ENCODE measurements around the gene SLC2A8.

The SLC2A8 gene

DNA sequence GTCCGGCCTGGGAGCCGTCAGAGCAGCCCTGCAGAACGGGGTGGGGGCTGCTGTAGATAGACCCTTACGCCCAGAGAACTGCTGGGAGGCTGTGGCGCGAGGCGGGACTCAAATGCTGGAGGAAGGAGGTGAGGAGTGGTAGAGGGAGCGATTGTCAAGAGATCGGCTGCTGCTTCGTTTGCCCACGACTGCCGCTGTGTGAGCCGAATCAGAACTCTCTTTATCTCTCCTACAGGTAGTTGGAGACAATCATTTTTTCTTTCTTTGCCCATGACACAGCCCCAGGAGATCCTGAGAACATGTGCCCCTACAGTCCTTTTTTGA lies 27.7 kb downstream of the SLC2A8 start:
- Histone ChIP-seq H3K4me1 (ENCODE audit: control insufficient read depth in 2 of 2, insufficient read depth in 1 of 2, low read depth in 1 of 2, low read length in 2 of 2) (peaks cover 9 to 10% of the 10 kb centered on the region in 2 donors), H2BK120ac (ENCODE audit: low read depth, low read length) (no peak overlapping the region), H3K23ac (ENCODE audit: low read depth, low read length, poor library complexity) (peak overlapping the region; percentile 62), H2AFZ (ENCODE audit: low read length) (peak overlapping the region; percentile 86), H3K14ac (ENCODE audit: low read length) (no peak overlapping the region), H3K27me3 (ENCODE audit: control insufficient read depth in 3 of 3, insufficient read depth in 3 of 3, low read depth in 1 of 3, low read length in 3 of 3) (no peaks in the 10 kb centered on the region), H4K8ac (ENCODE audit: low read depth, low read length) (peak overlapping the region; percentile 66), H2BK5ac (ENCODE audit: low read length) (peak overlapping the region; percentile 84), H3K27ac (replicated peaks; ENCODE audit: low read length) (no peak overlapping the region), H3K4me2 (ENCODE audit: insufficient read depth, low read length, poor library complexity, severe bottlenecking) (peak overlapping the region; percentile 95), H3K9me3 (replicated peaks in 1 of 2; ENCODE audit: control insufficient read depth in 2 of 2, insufficient read depth in 1 of 2, low read depth in 1 of 2, low read length in 2 of 2) (no peaks in the 10 kb centered on the region), H3K4me3 (ENCODE audit: low read length in 2 of 2) (peak overlapping the region; percentile 87 to 91), H4K91ac (ENCODE audit: low read depth, low read length, poor library complexity) (no peak overlapping the region), H3K79me1 (ENCODE audit: low read depth, low read length) (peaks cover 9% of the 10 kb centered on the region), H2BK15ac (ENCODE audit: low read length) (no peak overlapping the region), H2BK12ac (ENCODE audit: low read length) (no peak overlapping the region), H3K36me3 (replicated peaks in 1 of 2; ENCODE audit: control insufficient read depth in 2 of 2, insufficient read depth in 2 of 2, low read length in 2 of 2) (peaks cover 5 to 30% of the 10 kb centered on the region in 2 donors), H3K18ac (ENCODE audit: low read length) (peak overlapping the region; percentile 92), H3K9ac (ENCODE audit: low read depth, low read length, poor library complexity) (peak overlapping the region; percentile 96), H3K4ac (ENCODE audit: low read length) (no peak overlapping the region), H2AK5ac (ENCODE audit: low read depth, low read length) (peak overlapping the region; percentile 44)
- no peak for DNase-seq (ENCODE audit: low spot score)
- no CpG with 5 or more reads among the region's 13 CpGs for WGBS, 2 donors (ENCODE audit: extremely low coverage in 2 of 2, insufficient read length in 2 of 2, insufficient replicate concordance in 1 of 2)

DNA sequence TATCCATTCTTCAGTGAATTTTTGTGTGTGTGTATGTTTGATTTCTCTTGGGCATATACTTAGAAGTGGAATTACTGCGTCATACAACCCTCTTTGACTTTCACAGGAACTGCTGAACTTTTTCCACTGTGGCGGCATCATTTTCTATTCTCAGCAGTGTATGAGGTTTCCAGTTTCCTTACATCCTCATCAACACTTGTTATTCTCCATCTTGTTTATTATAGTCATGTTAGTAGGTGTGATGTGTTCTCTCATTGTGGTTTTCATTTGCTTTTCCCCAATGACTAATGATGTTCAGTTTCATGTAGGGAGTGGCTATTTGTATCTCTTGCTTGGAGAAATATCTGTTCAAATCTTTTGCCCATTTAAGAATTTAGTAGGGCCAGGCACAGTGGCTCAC lies 29.8 kb downstream of the SLC2A8 start:
- Histone ChIP-seq H3K4me2 (ENCODE audit: insufficient read depth, low read length, poor library complexity, severe bottlenecking) (no peak overlapping the region), H3K4ac (ENCODE audit: low read length) (no peak overlapping the region), H2AFZ (ENCODE audit: low read length) (no peak overlapping the region), H3K9ac (ENCODE audit: low read depth, low read length, poor library complexity) (no peak overlapping the region), H3K18ac (ENCODE audit: low read length) (no peak overlapping the region), H2BK120ac (ENCODE audit: low read depth, low read length) (no peak overlapping the region), H3K27me3 (ENCODE audit: control insufficient read depth in 3 of 3, insufficient read depth in 3 of 3, low read depth in 1 of 3, low read length in 3 of 3) (no peaks in the 10 kb centered on the region), H3K79me1 (ENCODE audit: low read depth, low read length) (peaks cover 11% of the 10 kb centered on the region), H3K9me3 (replicated peaks in 1 of 2; ENCODE audit: control insufficient read depth in 2 of 2, insufficient read depth in 1 of 2, low read depth in 1 of 2, low read length in 2 of 2) (no peaks in the 10 kb centered on the region), H2BK15ac (ENCODE audit: low read length) (no peak overlapping the region), H4K8ac (ENCODE audit: low read depth, low read length) (no peak overlapping the region), H4K91ac (ENCODE audit: low read depth, low read length, poor library complexity) (no peak overlapping the region), H3K23ac (ENCODE audit: low read depth, low read length, poor library complexity) (no peak overlapping the region), H3K4me3 (ENCODE audit: low read length in 2 of 2) (no peak overlapping the region), H3K14ac (ENCODE audit: low read length) (no peak overlapping the region), H3K36me3 (replicated peaks in 1 of 2; ENCODE audit: control insufficient read depth in 2 of 2, insufficient read depth in 2 of 2, low read length in 2 of 2) (peaks cover 10 to 50% of the 10 kb centered on the region in 2 donors), H3K4me1 (ENCODE audit: control insufficient read depth in 2 of 2, insufficient read depth in 1 of 2, low read depth in 1 of 2, low read length in 2 of 2) (peaks cover 9 to 10% of the 10 kb centered on the region in 2 donors), H2BK5ac (ENCODE audit: low read length) (no peak overlapping the region), H2AK5ac (ENCODE audit: low read depth, low read length) (no peak overlapping the region), H3K27ac (replicated peaks; ENCODE audit: low read length) (no peak overlapping the region), H2BK12ac (ENCODE audit: low read length) (no peak overlapping the region)
- no CpG with 5 or more reads among the region's 2 CpGs for WGBS, 2 donors (ENCODE audit: extremely low coverage in 2 of 2, insufficient read length in 2 of 2, insufficient replicate concordance in 1 of 2)
- no peak for DNase-seq (ENCODE audit: low spot score)

DNA sequence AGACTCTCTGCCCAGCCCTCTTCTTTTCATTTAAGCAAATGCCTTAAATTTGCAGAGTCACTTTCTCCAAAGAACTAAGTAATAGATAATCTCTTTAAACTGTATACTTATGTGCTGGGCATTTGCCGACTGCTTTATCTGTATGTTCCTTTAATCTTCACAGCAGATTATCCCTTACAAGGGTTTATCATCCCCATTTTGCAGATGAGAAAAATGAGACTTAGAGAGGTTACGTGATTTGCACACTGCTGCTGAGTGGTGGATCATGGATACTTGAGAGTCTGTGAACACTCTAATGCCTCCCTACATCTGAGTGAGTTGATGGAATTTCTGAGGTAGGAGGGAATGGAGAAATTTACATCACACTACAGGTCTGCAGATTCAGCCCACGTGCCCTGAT lies 31.4 kb downstream of the SLC2A8 start:
- no CpG with 5 or more reads among the region's 3 CpGs for WGBS, 2 donors (ENCODE audit: extremely low coverage in 2 of 2, insufficient read length in 2 of 2, insufficient replicate concordance in 1 of 2)
- H3K36me3 ChIP-seq (replicated peaks in 1 of 2; ENCODE audit: control insufficient read depth in 2 of 2, insufficient read depth in 2 of 2, low read length in 2 of 2), result peaks cover 11 to 64% of the 10 kb centered on the region in 2 donors

DNA sequence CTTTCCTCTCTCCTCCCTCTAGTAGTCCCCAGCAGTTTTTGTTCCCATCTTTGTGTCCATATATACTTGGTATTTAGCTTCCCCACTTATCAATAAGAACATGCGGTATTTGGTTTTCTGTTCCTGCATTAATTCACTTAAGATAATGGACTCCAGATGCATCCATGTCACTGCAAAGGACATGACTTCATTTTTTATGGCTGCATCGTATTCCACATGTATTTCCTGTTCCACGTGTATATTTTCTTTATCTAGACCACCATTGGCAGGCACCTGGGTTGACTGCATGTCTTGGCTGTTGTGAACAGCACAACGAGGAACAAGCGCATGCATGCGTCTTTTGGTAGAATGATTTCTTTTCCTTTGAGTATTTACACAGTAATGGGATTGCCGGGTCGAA lies 33.4 kb downstream of the SLC2A8 start:
- Histone ChIP-seq H4K91ac (ENCODE audit: low read depth, low read length, poor library complexity) (no peak overlapping the region), H3K79me1 (ENCODE audit: low read depth, low read length) (peaks cover 4% of the 10 kb centered on the region), H2BK5ac (ENCODE audit: low read length) (no peak overlapping the region), H2AFZ (ENCODE audit: low read length) (no peak overlapping the region), H3K36me3 (replicated peaks in 1 of 2; ENCODE audit: control insufficient read depth in 2 of 2, insufficient read depth in 2 of 2, low read length in 2 of 2) (peaks cover 21 to 85% of the 10 kb centered on the region in 2 donors), H3K18ac (ENCODE audit: low read length) (no peak overlapping the region), H3K9ac (ENCODE audit: low read depth, low read length, poor library complexity) (no peak overlapping the region), H4K8ac (ENCODE audit: low read depth, low read length) (no peak overlapping the region), H3K23ac (ENCODE audit: low read depth, low read length, poor library complexity) (no peak overlapping the region), H3K27ac (replicated peaks; ENCODE audit: low read length) (no peak overlapping the region), H2BK15ac (ENCODE audit: low read length) (no peak overlapping the region), H3K4me3 (ENCODE audit: low read length in 2 of 2) (no peak overlapping the region), H3K4me2 (ENCODE audit: insufficient read depth, low read length, poor library complexity, severe bottlenecking) (no peak overlapping the region), H3K4ac (ENCODE audit: low read length) (no peak overlapping the region), H3K4me1 (ENCODE audit: control insufficient read depth in 2 of 2, insufficient read depth in 1 of 2, low read depth in 1 of 2, low read length in 2 of 2) (no peaks in the 10 kb centered on the region), H3K14ac (ENCODE audit: low read length) (no peak overlapping the region), H3K27me3 (ENCODE audit: control insufficient read depth in 3 of 3, insufficient read depth in 3 of 3, low read depth in 1 of 3, low read length in 3 of 3) (no peaks in the 10 kb centered on the region), H3K9me3 (replicated peaks in 1 of 2; ENCODE audit: control insufficient read depth in 2 of 2, insufficient read depth in 1 of 2, low read depth in 1 of 2, low read length in 2 of 2) (no peaks in the 10 kb centered on the region), H2BK12ac (ENCODE audit: low read length) (no peak overlapping the region), H2AK5ac (ENCODE audit: low read depth, low read length) (no peak overlapping the region), H2BK120ac (ENCODE audit: low read depth, low read length) (no peak overlapping the region)
- DNase-seq (ENCODE audit: low spot score), result no peak
- WGBS, 2 donors (ENCODE audit: extremely low coverage in 2 of 2, insufficient read length in 2 of 2, insufficient replicate concordance in 1 of 2), result no CpG with 5 or more reads among the region's 8 CpGs

More for the DNA sequence above, 31.4 kb downstream of the SLC2A8 start:
- H3K18ac ChIP-seq (ENCODE audit: low read length), result no peak overlapping the region
- no peak overlapping the region for H4K91ac ChIP-seq (ENCODE audit: low read depth, low read length, poor library complexity)
- peaks cover 3 to 5% of the 10 kb centered on the region in 2 donors for H3K4me1 ChIP-seq (ENCODE audit: control insufficient read depth in 2 of 2, insufficient read depth in 1 of 2, low read depth in 1 of 2, low read length in 2 of 2)
- H2AFZ ChIP-seq (ENCODE audit: low read length), result no peak overlapping the region
- H3K4me2 ChIP-seq (ENCODE audit: insufficient read depth, low read length, poor library complexity, severe bottlenecking), result no peak overlapping the region
- no peaks in the 10 kb centered on the region for H3K27me3 ChIP-seq (ENCODE audit: control insufficient read depth in 3 of 3, insufficient read depth in 3 of 3, low read depth in 1 of 3, low read length in 3 of 3)
- no peak overlapping the region for H3K4ac ChIP-seq (ENCODE audit: low read length)
- H3K23ac ChIP-seq (ENCODE audit: low read depth, low read length, poor library complexity), result no peak overlapping the region
- H2BK15ac ChIP-seq (ENCODE audit: low read length), result no peak overlapping the region
- H3K14ac ChIP-seq (ENCODE audit: low read length), result no peak overlapping the region
- H3K9ac ChIP-seq (ENCODE audit: low read depth, low read length, poor library complexity), result no peak overlapping the region
- no peak overlapping the region for H3K27ac ChIP-seq (replicated peaks; ENCODE audit: low read length)
- H2BK120ac ChIP-seq (ENCODE audit: low read depth, low read length), result no peak overlapping the region
- no peak overlapping the region for H2AK5ac ChIP-seq (ENCODE audit: low read depth, low read length)
- no peak overlapping the region for H2BK5ac ChIP-seq (ENCODE audit: low read length)
- no peak overlapping the region for H4K8ac ChIP-seq (ENCODE audit: low read depth, low read length)
- no peak overlapping the region for H2BK12ac ChIP-seq (ENCODE audit: low read length)
- no peaks in the 10 kb centered on the region for H3K9me3 ChIP-seq (replicated peaks in 1 of 2; ENCODE audit: control insufficient read depth in 2 of 2, insufficient read depth in 1 of 2, low read depth in 1 of 2, low read length in 2 of 2)
- DNase-seq (ENCODE audit: low spot score), result no peak
- H3K4me3 ChIP-seq (ENCODE audit: low read length in 2 of 2), result no peak overlapping the region
- H3K79me1 ChIP-seq (ENCODE audit: low read depth, low read length), result peaks cover 11% of the 10 kb centered on the region
